Measurements from ENCODE around the gene ITIH5.
A peak's percentile ranks its signal among the peaks of the same experiment; 100 is the strongest.

- TF ChIP-seq, protein P1, sequence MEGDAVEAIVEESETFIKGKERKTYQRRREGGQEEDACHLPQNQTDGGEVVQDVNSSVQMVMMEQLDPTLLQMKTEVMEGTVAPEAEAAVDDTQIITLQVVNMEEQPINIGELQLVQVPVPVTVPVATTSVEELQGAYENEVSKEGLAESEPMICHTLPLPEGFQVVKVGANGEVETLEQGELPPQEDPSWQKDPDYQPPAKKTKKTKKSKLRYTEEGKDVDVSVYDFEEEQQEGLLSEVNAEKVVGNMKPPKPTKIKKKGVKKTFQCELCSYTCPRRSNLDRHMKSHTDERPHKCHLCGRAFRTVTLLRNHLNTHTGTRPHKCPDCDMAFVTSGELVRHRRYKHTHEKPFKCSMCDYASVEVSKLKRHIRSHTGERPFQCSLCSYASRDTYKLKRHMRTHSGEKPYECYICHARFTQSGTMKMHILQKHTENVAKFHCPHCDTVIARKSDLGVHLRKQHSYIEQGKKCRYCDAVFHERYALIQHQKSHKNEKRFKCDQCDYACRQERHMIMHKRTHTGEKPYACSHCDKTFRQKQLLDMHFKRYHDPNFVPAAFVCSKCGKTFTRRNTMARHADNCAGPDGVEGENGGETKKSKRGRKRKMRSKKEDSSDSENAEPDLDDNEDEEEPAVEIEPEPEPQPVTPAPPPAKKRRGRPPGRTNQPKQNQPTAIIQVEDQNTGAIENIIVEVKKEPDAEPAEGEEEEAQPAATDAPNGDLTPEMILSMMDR (IDR thresholded peaks at IDR 0.05; ENCODE audit: insufficient read depth, low read depth, low read length), result no peak
- peak; percentile 83 for TF ChIP-seq EZH2 (IDR thresholded peaks at IDR 0.05; ENCODE audit: insufficient read depth, low read length)
Observed at GRCh38 chr10:7666253-7667023, at the start of gene ITIH5.
